ENCODE data around the gene NRP1. TPM values are rescaled to one million over a fixed set of nuclear protein-coding genes. Genes with fewer than 3 reads are reported as not detected.

NRP1 gene
- total and polyA plus RNA-seq, 2 donors (not counting 3 experiments of a cell fraction or from before 2014, with no cell fraction given) = 122 to 306 TPM

DNA sequence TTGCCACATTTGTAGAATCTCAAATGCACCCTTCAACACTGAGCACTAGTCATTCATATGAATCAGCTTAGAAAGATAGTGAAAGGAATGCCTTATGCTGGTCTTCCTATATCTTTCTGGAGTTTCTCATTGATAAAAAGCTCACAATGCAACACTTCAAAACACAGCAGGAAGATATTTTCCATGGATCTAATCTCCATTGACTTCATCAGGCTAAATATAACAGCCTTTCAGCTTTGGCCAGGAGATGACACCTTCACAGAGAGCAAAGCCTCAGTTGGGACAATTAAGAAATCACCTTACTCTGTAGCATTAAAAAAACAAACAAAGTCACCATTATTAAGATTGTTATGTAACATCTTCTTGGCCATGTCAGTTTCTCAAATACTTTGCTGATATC is 6.7 kb downstream of the NRP1 start:
- Histone ChIP-seq H3K79me2 (ENCODE audit: control insufficient read depth, insufficient read depth, low read length) (peaks cover 100% of the 10 kb centered on the region), H3K9me1 (replicated peaks; ENCODE audit: control insufficient read depth, extremely low read depth, insufficient read depth, low read length) (no peaks in the 10 kb centered on the region), H3K4me3 (replicated peaks in 1 of 3; ENCODE audit: insufficient read depth in 1 of 3, low read depth in 1 of 3, low read length in 3 of 3) (peak overlapping the region in 1 of 3 experiments; percentile 21), H3K4me2 (ENCODE audit: insufficient read depth, low read length) (peak overlapping the region; percentile 100), H3K9me3 (replicated peaks; ENCODE audit: control insufficient read depth, insufficient read depth, low read length) (no peaks in the 10 kb centered on the region), H3K4me1 (ENCODE audit: control insufficient read depth, extremely low read depth, insufficient read depth, low read length) (peaks cover 44% of the 10 kb centered on the region), H2AFZ (ENCODE audit: low read depth, low read length) (no peak overlapping the region), H3K9ac (replicated peaks; ENCODE audit: extremely low read depth, insufficient read depth, low read length) (no peak overlapping the region), H3K27me3 (ENCODE audit: control insufficient read depth in 2 of 2, insufficient read depth in 2 of 2, low read length in 2 of 2) (no peaks in the 10 kb centered on the region), H3K27ac (ENCODE audit: insufficient read depth, low read depth, low read length) (no peak overlapping the region), H4K20me1 (replicated peaks; ENCODE audit: control insufficient read depth, extremely low read depth, insufficient read depth, low read length) (peaks cover 5% of the 10 kb centered on the region), H3K36me3 (ENCODE audit: control insufficient read depth in 2 of 2, extremely low read depth in 1 of 2, insufficient read depth in 2 of 2, low read length in 2 of 2) (peaks cover 2 to 32% of the 10 kb centered on the region in 2 experiments)
- ChIA-PET CTCF (interaction anchor here (0.6 to 2.9 kb wide), 12 partner anchors 13 to 1311 kb away, joined by 3 to 19 read pairs (median 4); no protein-coding TSS in a partner anchor), POLR2A (no interaction called here)
- intact Hi-C loops (cut with micrococcal nuclease) (no loop called here), dilution Hi-C loops (cut with MboI; ENCODE audit: extremely low pct_ligation_motif_present, low sequenced_read_pairs) (no loop called here)
- FAIRE-seq (peak; percentile 28), DNase-seq (ENCODE audit: low read depth, low spot score) (peak; percentile 55)
- no peak for TF ChIP-seq EZH2 (IDR thresholded peaks at IDR 0.05; ENCODE audit: borderline replicate concordance, low read depth, low read length, severe bottlenecking)
- TF ChIP-seq, protein P1, sequence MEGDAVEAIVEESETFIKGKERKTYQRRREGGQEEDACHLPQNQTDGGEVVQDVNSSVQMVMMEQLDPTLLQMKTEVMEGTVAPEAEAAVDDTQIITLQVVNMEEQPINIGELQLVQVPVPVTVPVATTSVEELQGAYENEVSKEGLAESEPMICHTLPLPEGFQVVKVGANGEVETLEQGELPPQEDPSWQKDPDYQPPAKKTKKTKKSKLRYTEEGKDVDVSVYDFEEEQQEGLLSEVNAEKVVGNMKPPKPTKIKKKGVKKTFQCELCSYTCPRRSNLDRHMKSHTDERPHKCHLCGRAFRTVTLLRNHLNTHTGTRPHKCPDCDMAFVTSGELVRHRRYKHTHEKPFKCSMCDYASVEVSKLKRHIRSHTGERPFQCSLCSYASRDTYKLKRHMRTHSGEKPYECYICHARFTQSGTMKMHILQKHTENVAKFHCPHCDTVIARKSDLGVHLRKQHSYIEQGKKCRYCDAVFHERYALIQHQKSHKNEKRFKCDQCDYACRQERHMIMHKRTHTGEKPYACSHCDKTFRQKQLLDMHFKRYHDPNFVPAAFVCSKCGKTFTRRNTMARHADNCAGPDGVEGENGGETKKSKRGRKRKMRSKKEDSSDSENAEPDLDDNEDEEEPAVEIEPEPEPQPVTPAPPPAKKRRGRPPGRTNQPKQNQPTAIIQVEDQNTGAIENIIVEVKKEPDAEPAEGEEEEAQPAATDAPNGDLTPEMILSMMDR (IDR thresholded peaks at IDR 0.05; ENCODE audit: extremely low read depth in 1 of 2, insufficient read depth in 1 of 2, low read depth in 1 of 2, low read length in 2 of 2) = peak in 1 of 2 donors; percentile 18
- no TSS peak for BruUV-seq (replicated peaks)

DNA sequence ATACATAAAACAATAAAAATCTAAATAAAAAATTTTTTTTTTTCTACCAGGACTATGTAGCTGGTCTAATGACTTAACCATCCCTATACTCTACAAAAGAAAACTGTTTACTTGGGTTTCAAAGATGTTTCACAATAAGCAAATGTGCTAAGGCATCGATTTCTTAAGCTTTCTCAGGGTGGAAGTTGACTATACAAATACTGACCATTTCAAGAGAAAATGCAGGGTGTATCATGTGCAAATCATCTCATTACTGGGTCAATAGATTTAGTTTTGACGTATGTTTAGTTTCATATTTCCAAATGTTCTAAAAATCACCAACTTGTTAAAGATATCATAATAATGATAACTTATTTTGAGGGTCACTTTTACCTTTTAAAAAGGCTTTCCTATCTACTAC is 7.5 kb downstream of the NRP1 start:
- BruUV-seq (replicated peaks) = no TSS peak
- no peak overlapping the region for H3K9ac ChIP-seq (replicated peaks; ENCODE audit: extremely low read depth, insufficient read depth, low read length)
- peaks cover 44% of the 10 kb centered on the region for H3K4me1 ChIP-seq (ENCODE audit: control insufficient read depth, extremely low read depth, insufficient read depth, low read length)
- peaks cover 3 to 32% of the 10 kb centered on the region in 2 experiments for H3K36me3 ChIP-seq (ENCODE audit: control insufficient read depth in 2 of 2, extremely low read depth in 1 of 2, insufficient read depth in 2 of 2, low read length in 2 of 2)
- H3K4me3 ChIP-seq (replicated peaks in 1 of 3; ENCODE audit: insufficient read depth in 1 of 3, low read depth in 1 of 3, low read length in 3 of 3) = no peak overlapping the region
- CTCF ChIA-PET = interaction anchor here (0.9 to 2.9 kb wide), 5 partner anchors 12 to 1312 kb away, joined by 3 to 19 read pairs (median 4); no protein-coding TSS in a partner anchor
- H3K9me1 ChIP-seq (replicated peaks; ENCODE audit: control insufficient read depth, extremely low read depth, insufficient read depth, low read length) = no peaks in the 10 kb centered on the region
- intact Hi-C loops (cut with micrococcal nuclease) (no loop called here), dilution Hi-C loops (cut with MboI; ENCODE audit: extremely low pct_ligation_motif_present, low sequenced_read_pairs) (no loop called here)
- H2AFZ ChIP-seq (ENCODE audit: low read depth, low read length) = no peak overlapping the region
- H4K20me1 ChIP-seq (replicated peaks; ENCODE audit: control insufficient read depth, extremely low read depth, insufficient read depth, low read length) = peaks cover 5% of the 10 kb centered on the region
- FAIRE-seq (no peak), DNase-seq (ENCODE audit: low read depth, low spot score) (no peak)
- no peaks in the 10 kb centered on the region for H3K27me3 ChIP-seq (ENCODE audit: control insufficient read depth in 2 of 2, insufficient read depth in 2 of 2, low read length in 2 of 2)
- POLR2A ChIA-PET = no interaction called here
- H3K9me3 ChIP-seq (replicated peaks; ENCODE audit: control insufficient read depth, insufficient read depth, low read length) = no peaks in the 10 kb centered on the region
- no peak overlapping the region for H3K27ac ChIP-seq (ENCODE audit: insufficient read depth, low read depth, low read length)
- TF ChIP-seq, protein P1 (IDR thresholded peaks at IDR 0.05; ENCODE audit: extremely low read depth in 1 of 2, insufficient read depth in 1 of 2, low read depth in 1 of 2, low read length in 2 of 2) = no peak
- TF ChIP-seq MYC (IDR thresholded peaks at IDR 0.05; ENCODE audit: low read depth, low read length) (no peak), JUN (IDR thresholded peaks at IDR 0.05; ENCODE audit: borderline replicate concordance, insufficient read depth, insufficient read length, low read depth) (no peak), POLR2A (IDR thresholded peaks at IDR 0.05; ENCODE audit: low read depth, low read length) (no peak), FOS (IDR thresholded peaks at IDR 0.05; ENCODE audit: borderline replicate concordance, insufficient read depth, low read length) (no peak), POLR2AphosphoS5 (IDR thresholded peaks at IDR 0.05; ENCODE audit: insufficient read depth, low read depth, low read length) (no peak), GATA2 (IDR thresholded peaks at IDR 0.05; ENCODE audit: insufficient read depth, insufficient read length, low read depth, low read length) (no peak), EZH2 (IDR thresholded peaks at IDR 0.05; ENCODE audit: borderline replicate concordance, low read depth, low read length, severe bottlenecking) (no peak)
- TF ChIP-seq, protein P2, sequence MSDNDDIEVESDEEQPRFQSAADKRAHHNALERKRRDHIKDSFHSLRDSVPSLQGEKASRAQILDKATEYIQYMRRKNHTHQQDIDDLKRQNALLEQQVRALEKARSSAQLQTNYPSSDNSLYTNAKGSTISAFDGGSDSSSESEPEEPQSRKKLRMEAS (IDR thresholded peaks at IDR 0.05; ENCODE audit: insufficient read depth, insufficient read length) = no peak
- peaks cover 100% of the 10 kb centered on the region for H3K79me2 ChIP-seq (ENCODE audit: control insufficient read depth, insufficient read depth, low read length)
- peak overlapping the region; percentile 100 for H3K4me2 ChIP-seq (ENCODE audit: insufficient read depth, low read length)

All from endothelial cell of umbilical vein (primary cell).